Activated T-cell treated with anti-CD3 and anti-CD28 coated beads for 4 hours (primary cell): Measurements from ENCODE around the gene PHTF1.

Source experiments
- DNase-seq: peaks from one replicate; pipeline ENCODE4 v3.0.0-alpha.2; 2020

Gene PHTF1

GRCh38 chr1:113662101-113662500, 97.2 kb downstream of the PHTF1 start:
- DNase-seq = no peak

GRCh38 chr1:113660088-113660487, 99.2 kb downstream of the PHTF1 start:
- DNase-seq = no peak

GRCh38 chr1:113659556-113659955, 99.7 kb downstream of the PHTF1 start:
- no peak for DNase-seq

GRCh38 chr1:113659035-113659434, 100.3 kb downstream of the PHTF1 start:
- DNase-seq = no peak

GRCh38 chr1:113657556-113658063, 101.7 kb downstream of the PHTF1 start:
- no peak for DNase-seq

GRCh38 chr1:113657126-113657525, 102.2 kb downstream of the PHTF1 start:
- DNase-seq = no peak

- DNase-seq = no peak
These were observed 104.4 kb downstream of the PHTF1 start for GRCh38 chr1:113654883-113655282.

- no peak for DNase-seq
These were observed 105.5 kb downstream of the PHTF1 start for GRCh38 chr1:113653741-113654140.

GRCh38 chr1:113652771-113653170, 106.5 kb downstream of the PHTF1 start:
- DNase-seq = no peak

- no peak for DNase-seq
These were observed 110.8 kb downstream of the PHTF1 start for GRCh38 chr1:113648478-113648877.

- DNase-seq = no peak
These were observed 112.1 kb downstream of the PHTF1 start for GRCh38 chr1:113647164-113647563.
